ENCODE results near the gene IRX3. TPM values are rescaled to one million over a fixed set of nuclear protein-coding genes. Genes with fewer than 3 reads are reported as not detected.

Gene IRX3
- total and polyA plus RNA-seq, 2 experiments from 2014 or later, result 6.4 to 15.6 TPM

DNA sequence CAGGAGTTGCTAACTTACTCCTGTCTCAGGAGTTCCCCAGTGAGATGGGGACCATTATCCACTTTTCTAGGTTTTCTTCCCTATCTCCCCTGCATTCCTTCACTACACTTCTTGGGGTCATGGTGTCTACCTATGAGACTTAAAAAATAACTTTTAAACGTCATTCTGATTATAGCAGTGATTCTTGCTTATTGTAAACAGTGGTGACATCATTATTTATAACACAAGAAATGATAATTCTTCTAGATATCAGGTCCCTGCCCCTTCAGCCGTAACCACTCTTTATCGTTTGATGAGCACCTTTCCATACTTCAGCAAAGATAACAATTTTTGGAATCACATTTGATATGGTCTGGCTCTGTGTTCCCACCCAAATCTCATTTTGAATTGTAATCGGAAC, 27.2 kb upstream of the IRX3 start:
- Histone ChIP-seq H3K4me2 (ENCODE audit: unreplicated experiment) (no peak overlapping the region), H3K27ac (no peak overlapping the region), H3K9me2 (ENCODE audit: insufficient read depth) (no peaks in the 10 kb centered on the region), H3K36me3 (ENCODE audit: low read depth) (no peaks in the 10 kb centered on the region), H3F3A (ENCODE audit: insufficient read depth) (no peaks in the 10 kb centered on the region), H3K9me3 (ENCODE audit: low read depth) (no peaks in the 10 kb centered on the region), H4K20me1 (ENCODE audit: insufficient read depth) (no peaks in the 10 kb centered on the region), H2AFZ (no peak overlapping the region), H3K4me3 (no peak overlapping the region), H3K4me1 (ENCODE audit: insufficient read depth) (no peaks in the 10 kb centered on the region), H3K79me2 (ENCODE audit: insufficient read depth) (no peaks in the 10 kb centered on the region), H3K27me3 (replicated peaks; ENCODE audit: insufficient read depth) (no peaks in the 10 kb centered on the region), H3K9ac (no peak overlapping the region)
- TF ChIP-seq EZH2phosphoT487 (IDR thresholded peaks at IDR 0.05; ENCODE audit: insufficient read depth, low read depth) (no peak), EZH2 (IDR thresholded peaks at IDR 0.05; ENCODE audit: insufficient read depth, poor library complexity, severe bottlenecking) (no peak)
- DNase-seq, result no peak
- in situ Hi-C loops (cut with MboI), result no loop called here
- WGBS, 2 experiments (ENCODE audit: low coverage in 1 of 2, low lambda C conversion rate in 2 of 2, missing lambda C conversion rate in 2 of 2), result 83 to 85% methylated on average over 4 of the region's 4 CpGs

DNA sequence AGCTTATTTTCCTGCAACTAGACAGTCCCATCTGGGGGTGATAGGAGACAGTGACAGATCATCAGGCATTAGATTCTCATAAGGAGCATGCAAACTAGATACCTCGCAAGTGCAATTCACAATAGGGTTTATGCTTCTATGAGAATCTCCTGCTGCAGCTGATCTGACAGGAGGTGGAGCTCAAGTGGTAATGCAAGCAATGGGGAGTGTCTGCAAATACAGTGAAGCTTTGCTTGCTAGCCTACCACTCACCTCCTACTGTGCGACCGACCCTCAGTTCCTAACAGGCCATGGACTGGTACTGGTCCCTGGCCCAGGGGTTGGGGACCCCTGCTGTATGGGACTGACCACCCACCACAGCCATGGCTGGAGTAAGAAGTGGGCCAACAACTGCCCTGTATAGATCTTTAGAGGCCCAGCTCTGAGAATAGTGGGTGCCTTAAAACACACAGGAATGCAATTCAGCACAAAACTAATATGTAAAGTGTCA, 26.0 kb upstream of the IRX3 start:
- no peak for DNase-seq
- TF ChIP-seq EZH2phosphoT487 (IDR thresholded peaks at IDR 0.05; ENCODE audit: insufficient read depth, low read depth), result no peak
- TF ChIP-seq EZH2 (IDR thresholded peaks at IDR 0.05; ENCODE audit: insufficient read depth, poor library complexity, severe bottlenecking), result no peak
- Histone ChIP-seq H3K36me3 (ENCODE audit: low read depth) (no peaks in the 10 kb centered on the region), H3K4me3 (no peak overlapping the region), H3F3A (ENCODE audit: insufficient read depth) (no peaks in the 10 kb centered on the region), H3K4me1 (ENCODE audit: insufficient read depth) (no peaks in the 10 kb centered on the region), H3K4me2 (ENCODE audit: unreplicated experiment) (no peak overlapping the region), H4K20me1 (ENCODE audit: insufficient read depth) (no peaks in the 10 kb centered on the region), H3K9me2 (ENCODE audit: insufficient read depth) (no peaks in the 10 kb centered on the region), H3K79me2 (ENCODE audit: insufficient read depth) (no peaks in the 10 kb centered on the region), H3K27me3 (replicated peaks; ENCODE audit: insufficient read depth) (no peaks in the 10 kb centered on the region), H3K9ac (no peak overlapping the region), H2AFZ (no peak overlapping the region), H3K9me3 (ENCODE audit: low read depth) (no peaks in the 10 kb centered on the region), H3K27ac (no peak overlapping the region)
- in situ Hi-C loops (cut with MboI), result no loop called here
- 93 to 100% methylated on average over 3 of the region's 3 CpGs for WGBS, 2 experiments (ENCODE audit: low coverage in 1 of 2, low lambda C conversion rate in 2 of 2, missing lambda C conversion rate in 2 of 2)

DNA sequence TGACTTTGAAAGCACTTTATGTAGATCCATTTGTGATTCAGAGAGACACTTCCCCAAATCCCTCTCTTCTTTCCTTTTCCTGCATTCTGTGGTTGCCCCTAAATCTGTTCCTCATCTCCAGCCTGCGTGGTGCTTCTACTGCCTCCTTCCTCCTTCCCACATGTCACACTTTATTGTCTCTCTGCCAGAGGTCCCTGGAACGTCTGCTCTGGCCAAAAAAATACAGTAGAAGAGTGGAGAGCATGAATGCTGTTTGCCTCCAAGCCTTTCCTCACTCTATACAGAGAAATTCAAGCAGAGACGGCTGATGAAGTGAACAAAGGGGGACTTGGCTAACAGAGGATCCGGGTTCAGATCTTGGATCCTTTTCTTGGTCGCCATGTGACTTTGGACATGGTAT, 22.8 kb upstream of the IRX3 start:
- no peak overlapping the region for H3K9ac ChIP-seq
- no peaks in the 10 kb centered on the region for H3K9me2 ChIP-seq (ENCODE audit: insufficient read depth)
- H3K27me3 ChIP-seq (replicated peaks; ENCODE audit: insufficient read depth), result no peaks in the 10 kb centered on the region
- H2AFZ ChIP-seq, result no peak overlapping the region
- H3K36me3 ChIP-seq (ENCODE audit: low read depth), result no peaks in the 10 kb centered on the region
- in situ Hi-C loops (cut with MboI), result no loop called here
- TF ChIP-seq EZH2 (IDR thresholded peaks at IDR 0.05; ENCODE audit: insufficient read depth, poor library complexity, severe bottlenecking) (no peak), EZH2phosphoT487 (IDR thresholded peaks at IDR 0.05; ENCODE audit: insufficient read depth, low read depth) (no peak)
- H3K4me2 ChIP-seq (ENCODE audit: unreplicated experiment), result no peak overlapping the region
- H3K27ac ChIP-seq, result no peak overlapping the region
- no peaks in the 10 kb centered on the region for H3K9me3 ChIP-seq (ENCODE audit: low read depth)
- no peak overlapping the region for H3K4me3 ChIP-seq
- no peaks in the 10 kb centered on the region for H3F3A ChIP-seq (ENCODE audit: insufficient read depth)
- H3K79me2 ChIP-seq (ENCODE audit: insufficient read depth), result no peaks in the 10 kb centered on the region
- WGBS, 2 experiments (ENCODE audit: low coverage in 1 of 2, low lambda C conversion rate in 2 of 2, missing lambda C conversion rate in 2 of 2), result 54 to 55% methylated on average over 5 of the region's 5 CpGs
- H4K20me1 ChIP-seq (ENCODE audit: insufficient read depth), result no peaks in the 10 kb centered on the region
- H3K4me1 ChIP-seq (ENCODE audit: insufficient read depth), result no peaks in the 10 kb centered on the region
- no peak for DNase-seq

DNA sequence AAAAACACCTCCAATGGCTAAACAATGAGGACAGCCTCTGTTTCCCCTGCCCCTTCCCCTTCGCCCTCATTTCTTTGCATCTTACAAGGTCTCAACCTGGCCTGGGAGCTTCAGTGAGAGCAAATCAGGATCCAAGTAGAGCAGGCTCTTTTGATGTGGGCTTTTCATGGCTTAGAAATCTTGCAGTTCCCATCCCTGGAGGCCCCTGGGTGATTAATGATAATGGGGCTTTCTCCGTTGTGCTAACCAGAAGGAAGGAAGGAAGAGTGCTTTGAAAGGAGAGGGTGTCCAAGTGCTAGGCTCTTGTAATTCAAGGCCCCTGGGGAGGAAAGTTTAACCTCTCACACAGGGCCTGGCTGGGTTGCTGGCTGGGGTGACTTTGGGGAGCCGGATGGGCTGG, 18.5 kb upstream of the IRX3 start:
- Histone ChIP-seq H3K27me3 (replicated peaks; ENCODE audit: insufficient read depth) (no peaks in the 10 kb centered on the region), H3K4me2 (ENCODE audit: unreplicated experiment) (no peak overlapping the region), H3K9me3 (ENCODE audit: low read depth) (no peaks in the 10 kb centered on the region), H3K9ac (no peak overlapping the region), H3K36me3 (ENCODE audit: low read depth) (no peaks in the 10 kb centered on the region), H4K20me1 (ENCODE audit: insufficient read depth) (no peaks in the 10 kb centered on the region), H3K9me2 (ENCODE audit: insufficient read depth) (no peaks in the 10 kb centered on the region), H3K27ac (no peak overlapping the region), H3K79me2 (ENCODE audit: insufficient read depth) (no peaks in the 10 kb centered on the region), H2AFZ (no peak overlapping the region), H3K4me1 (ENCODE audit: insufficient read depth) (no peaks in the 10 kb centered on the region), H3F3A (ENCODE audit: insufficient read depth) (no peaks in the 10 kb centered on the region), H3K4me3 (no peak overlapping the region)
- in situ Hi-C loops (cut with MboI), result no loop called here
- DNase-seq, result no peak
- TF ChIP-seq EZH2phosphoT487 (IDR thresholded peaks at IDR 0.05; ENCODE audit: insufficient read depth, low read depth), result no peak
- no peak for TF ChIP-seq EZH2 (IDR thresholded peaks at IDR 0.05; ENCODE audit: insufficient read depth, poor library complexity, severe bottlenecking)
- WGBS, 2 experiments (ENCODE audit: low coverage in 1 of 2, low lambda C conversion rate in 2 of 2, missing lambda C conversion rate in 2 of 2), result 88% methylated on average over 2 to 3 of the region's 3 CpGs

DNA sequence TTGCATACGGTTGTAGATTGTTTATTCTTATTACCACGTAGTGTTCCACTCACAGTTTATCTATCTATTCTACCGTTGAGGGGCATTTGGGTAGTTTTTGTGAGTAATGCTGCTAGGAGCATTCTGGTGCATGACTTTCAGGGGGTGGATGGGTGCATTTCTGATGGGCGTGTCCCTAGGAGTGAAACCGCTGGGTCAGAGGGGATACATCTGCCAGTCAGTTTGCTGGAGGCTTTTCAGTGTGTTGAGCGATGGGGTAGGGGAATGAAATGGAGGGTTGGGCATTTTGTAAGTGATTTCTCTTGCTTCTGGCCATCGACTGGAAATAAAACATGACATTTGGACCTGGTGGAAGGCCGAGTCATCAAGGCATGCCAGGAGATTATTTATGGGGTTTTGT, 17.0 kb upstream of the IRX3 start:
- in situ Hi-C loops (cut with MboI), result no loop called here
- WGBS, 2 experiments (ENCODE audit: low coverage in 1 of 2, low lambda C conversion rate in 2 of 2, missing lambda C conversion rate in 2 of 2), result 82 to 90% methylated on average over 8 of the region's 8 CpGs

More for the DNA sequence above, 17.0 kb upstream of the IRX3 start:
- no peak for TF ChIP-seq EZH2 (IDR thresholded peaks at IDR 0.05; ENCODE audit: insufficient read depth, poor library complexity, severe bottlenecking)
- TF ChIP-seq EZH2phosphoT487 (IDR thresholded peaks at IDR 0.05; ENCODE audit: insufficient read depth, low read depth), result no peak
- no peaks in the 10 kb centered on the region for H4K20me1 ChIP-seq (ENCODE audit: insufficient read depth)
- H3K27ac ChIP-seq, result no peak overlapping the region
- H3F3A ChIP-seq (ENCODE audit: insufficient read depth), result no peaks in the 10 kb centered on the region
- H3K36me3 ChIP-seq (ENCODE audit: low read depth), result no peaks in the 10 kb centered on the region
- H3K9ac ChIP-seq, result no peak overlapping the region
- H3K4me3 ChIP-seq, result no peak overlapping the region
- no peaks in the 10 kb centered on the region for H3K27me3 ChIP-seq (replicated peaks; ENCODE audit: insufficient read depth)
- H3K4me2 ChIP-seq (ENCODE audit: unreplicated experiment), result no peak overlapping the region
- no peak for DNase-seq
- H3K9me3 ChIP-seq (ENCODE audit: low read depth), result no peaks in the 10 kb centered on the region
- H3K4me1 ChIP-seq (ENCODE audit: insufficient read depth), result no peaks in the 10 kb centered on the region
- no peaks in the 10 kb centered on the region for H3K79me2 ChIP-seq (ENCODE audit: insufficient read depth)
- H3K9me2 ChIP-seq (ENCODE audit: insufficient read depth), result no peaks in the 10 kb centered on the region
- H2AFZ ChIP-seq, result no peak overlapping the region
